MM.1S (cell line): ENCODE results near the gene AUTS2.
A peak's percentile ranks its signal among the peaks of the same experiment; 100 is the strongest.

Experiments used
- DNase-seq: peaks from one replicate; pipeline ENCODE4 v3.0.0-alpha.2; 2015
- H2AFZ ChIP-seq: fragments of 300-600 bp; sonication (generic); 2 replicates; pipeline ENCODE4 v1.6.0; 2016; ENCODE audit warnings: antibody characterized with exemption, low read length
- H3F3A ChIP-seq: fragments of 300-600 bp; sonication (generic); 2 replicates; pipeline ENCODE4 v1.6.1; 2016; ENCODE audit warnings: mild to moderate bottlenecking, antibody characterized with exemption, low read length, moderate library complexity, mixed read lengths; ENCODE audit not compliant: insufficient read depth
- H3K27ac ChIP-seq: fragments of 300-600 bp; sonication (generic); 2 replicates; pipeline ENCODE4 v1.5.1; 2016; ENCODE audit warnings: mild to moderate bottlenecking, low read length
- H3K27me3 ChIP-seq: fragments of 300-600 bp; sonication (generic); replicated peaks from 2 replicates; pipeline ENCODE4 v1.6.0; 2016; ENCODE audit warnings: low read length; ENCODE audit not compliant: insufficient read depth
- H3K36me3 ChIP-seq: fragments of 300-600 bp; sonication (generic); replicated peaks from 2 replicates; pipeline ENCODE4 v1.6.1; 2016; ENCODE audit warnings: mild to moderate bottlenecking, low read length, mixed read lengths; ENCODE audit not compliant: insufficient read depth
- H3K4me1 ChIP-seq: fragments of 300-600 bp; sonication (generic); 2 replicates; pipeline ENCODE4 v1.6.1; 2016; ENCODE audit warnings: low read length, mixed read lengths
- H3K4me2 ChIP-seq: fragments of 300-600 bp; sonication (generic); 2 replicates; pipeline ENCODE4 v1.6.0; 2016; ENCODE audit warnings: low read depth, low read length
- H3K4me3 ChIP-seq: fragments of 300-600 bp; sonication (generic); 2 replicates; pipeline ENCODE4 v1.5.1; 2016; ENCODE audit warnings: low read length, mixed read lengths
- H3K79me2 ChIP-seq: fragments of 300-600 bp; sonication (generic); 2 replicates; pipeline ENCODE4 v1.6.1; 2016; ENCODE audit warnings: mixed run types, low read length, mixed read lengths
- H3K9ac ChIP-seq: fragments of 300-600 bp; sonication (generic); 2 replicates; pipeline ENCODE4 v1.6.1; 2016; ENCODE audit warnings: low read length, mixed read lengths
- H3K9me2 ChIP-seq: fragments of 300-600 bp; sonication (generic); replicated peaks from 2 replicates; pipeline ENCODE4 v1.6.1; 2016; ENCODE audit warnings: mild to moderate bottlenecking, low read length, mixed read lengths; ENCODE audit not compliant: insufficient read depth
- H3K9me3 ChIP-seq: fragments of 300-600 bp; sonication (generic); replicated peaks from 2 replicates; pipeline ENCODE4 v1.6.1; 2016; ENCODE audit warnings: mild to moderate bottlenecking, low read length, mixed read lengths; ENCODE audit not compliant: insufficient read depth
- H4K20me1 ChIP-seq: fragments of 300-600 bp; sonication (generic); 2 replicates; pipeline ENCODE4 v1.6.1; 2016; ENCODE audit warnings: mild to moderate bottlenecking, low read length, moderate library complexity, mixed read lengths; ENCODE audit not compliant: insufficient read depth
- EZH2 ChIP-seq: fragments of 300-600 bp; sonication (generic); optimal IDR thresholded peaks from 2 replicates; pipeline ENCODE3; 2017; ENCODE audit warnings: low read depth, mild to moderate bottlenecking, antibody characterized with exemption, low read length, mixed read lengths
- EZH2phosphoT487 ChIP-seq: fragments of 300-600 bp; sonication (generic); IDR thresholded peaks from 2 replicates; pipeline ENCODE4 v1.6.1; 2018; ENCODE audit warnings: antibody characterized with exemption, low read length
- TF ChIP-seq, protein P1 (sequence below): fragments of 300-600 bp; sonication (generic); IDR thresholded peaks from 2 replicates; pipeline ENCODE4 v1.5.1; 2016; ENCODE audit warnings: antibody characterized with exemption, low read length, mixed read lengths

AUTS2 gene

DNA sequence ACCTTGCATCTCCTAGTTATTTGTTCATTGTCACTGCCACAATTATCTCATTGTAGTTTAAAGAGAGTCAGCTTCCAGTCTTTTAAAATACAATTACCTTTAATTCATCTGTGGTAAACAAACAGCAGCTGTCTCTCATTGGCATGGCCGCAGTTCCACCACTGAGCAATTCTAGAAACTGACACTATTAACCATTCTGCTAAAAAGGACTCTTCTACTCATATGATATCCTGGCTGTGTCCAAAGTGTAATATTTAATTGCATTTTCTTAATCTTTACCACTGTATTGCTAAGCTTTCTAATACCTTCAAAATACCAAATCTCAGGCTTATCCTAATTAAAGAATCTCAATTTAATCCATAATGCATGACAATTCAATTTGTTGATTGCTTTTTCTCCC lies 639.0 kb downstream of the AUTS2 start:
- Histone ChIP-seq H3K4me1 (peaks cover 25% of the 10 kb centered on the region), H3K4me2 (peak overlapping the region; percentile 68), H3K4me3 (peak overlapping the region; percentile 36; the same call in 1 of the 2 replicates), H2AFZ (peak overlapping the region; percentile 70), H3K27me3 (no peaks in the 10 kb centered on the region), H3K9ac (peak overlapping the region; percentile 40; the same call in 1 of the 2 replicates), H3K79me2 (no peaks in the 10 kb centered on the region), H3K36me3 (no peaks in the 10 kb centered on the region), H3F3A (peaks cover 20% of the 10 kb centered on the region), H3K9me2 (no peaks in the 10 kb centered on the region), H4K20me1 (no peaks in the 10 kb centered on the region), H3K27ac (peak overlapping the region; percentile 81; the same call in 1 of the 2 replicates), H3K9me3 (no peaks in the 10 kb centered on the region)
- TF ChIP-seq EZH2phosphoT487 (no peak), EZH2 (no peak)
- TF ChIP-seq, protein P1, sequence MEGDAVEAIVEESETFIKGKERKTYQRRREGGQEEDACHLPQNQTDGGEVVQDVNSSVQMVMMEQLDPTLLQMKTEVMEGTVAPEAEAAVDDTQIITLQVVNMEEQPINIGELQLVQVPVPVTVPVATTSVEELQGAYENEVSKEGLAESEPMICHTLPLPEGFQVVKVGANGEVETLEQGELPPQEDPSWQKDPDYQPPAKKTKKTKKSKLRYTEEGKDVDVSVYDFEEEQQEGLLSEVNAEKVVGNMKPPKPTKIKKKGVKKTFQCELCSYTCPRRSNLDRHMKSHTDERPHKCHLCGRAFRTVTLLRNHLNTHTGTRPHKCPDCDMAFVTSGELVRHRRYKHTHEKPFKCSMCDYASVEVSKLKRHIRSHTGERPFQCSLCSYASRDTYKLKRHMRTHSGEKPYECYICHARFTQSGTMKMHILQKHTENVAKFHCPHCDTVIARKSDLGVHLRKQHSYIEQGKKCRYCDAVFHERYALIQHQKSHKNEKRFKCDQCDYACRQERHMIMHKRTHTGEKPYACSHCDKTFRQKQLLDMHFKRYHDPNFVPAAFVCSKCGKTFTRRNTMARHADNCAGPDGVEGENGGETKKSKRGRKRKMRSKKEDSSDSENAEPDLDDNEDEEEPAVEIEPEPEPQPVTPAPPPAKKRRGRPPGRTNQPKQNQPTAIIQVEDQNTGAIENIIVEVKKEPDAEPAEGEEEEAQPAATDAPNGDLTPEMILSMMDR, result no peak
- no peak for DNase-seq

DNA sequence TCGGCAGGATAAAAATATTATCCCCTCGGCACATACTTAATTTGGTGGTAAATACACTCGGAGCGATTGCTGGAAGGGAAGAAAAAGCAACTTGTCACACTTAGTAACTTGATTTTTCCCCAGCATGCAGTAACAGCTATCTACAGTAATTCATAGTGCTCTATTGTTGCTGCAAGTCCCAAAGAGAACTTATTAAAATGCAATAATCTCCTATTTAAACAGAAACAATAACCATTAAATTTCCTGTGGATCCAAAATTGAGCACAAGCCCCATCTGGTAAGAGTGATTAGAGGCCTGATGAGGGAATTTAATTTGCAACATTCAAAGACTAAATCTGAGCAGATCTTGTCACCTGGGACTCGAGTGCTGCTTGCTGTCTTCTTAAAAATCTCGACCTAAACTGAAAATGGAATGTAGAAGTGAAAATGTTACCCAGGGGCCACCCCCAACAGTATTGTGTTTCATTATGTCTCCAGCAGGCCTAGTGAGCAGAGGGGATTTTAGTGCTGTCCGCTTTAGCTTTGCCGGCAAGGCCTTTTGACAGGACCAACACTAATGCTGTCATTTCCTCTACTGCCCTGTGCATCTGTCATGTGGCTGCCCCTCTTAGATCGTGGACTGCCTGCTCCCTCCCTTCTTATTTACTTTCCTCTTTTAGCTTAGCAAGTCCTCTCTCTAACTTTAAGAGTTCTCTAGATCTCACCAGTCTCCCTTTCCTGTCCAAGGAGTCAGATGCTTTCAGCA lies 639.7 kb downstream of the AUTS2 start:
- Histone ChIP-seq H3K36me3 (no peaks in the 10 kb centered on the region), H3K9ac (peak overlapping the region; percentile 40; the same call in 1 of the 2 replicates), H3K27ac (peak overlapping the region; percentile 81; the same call in 1 of the 2 replicates), H3F3A (peaks cover 20% of the 10 kb centered on the region), H3K27me3 (no peaks in the 10 kb centered on the region), H3K4me1 (peaks cover 25% of the 10 kb centered on the region), H4K20me1 (no peaks in the 10 kb centered on the region), H3K79me2 (no peaks in the 10 kb centered on the region), H2AFZ (peak overlapping the region; percentile 70), H3K4me3 (peak overlapping the region; percentile 36), H3K9me3 (no peaks in the 10 kb centered on the region), H3K9me2 (no peaks in the 10 kb centered on the region), H3K4me2 (peak overlapping the region; percentile 68)
- peak; percentile 91 for DNase-seq
- TF ChIP-seq, protein P1, result no peak
- TF ChIP-seq EZH2phosphoT487 (no peak), EZH2 (no peak)

DNA sequence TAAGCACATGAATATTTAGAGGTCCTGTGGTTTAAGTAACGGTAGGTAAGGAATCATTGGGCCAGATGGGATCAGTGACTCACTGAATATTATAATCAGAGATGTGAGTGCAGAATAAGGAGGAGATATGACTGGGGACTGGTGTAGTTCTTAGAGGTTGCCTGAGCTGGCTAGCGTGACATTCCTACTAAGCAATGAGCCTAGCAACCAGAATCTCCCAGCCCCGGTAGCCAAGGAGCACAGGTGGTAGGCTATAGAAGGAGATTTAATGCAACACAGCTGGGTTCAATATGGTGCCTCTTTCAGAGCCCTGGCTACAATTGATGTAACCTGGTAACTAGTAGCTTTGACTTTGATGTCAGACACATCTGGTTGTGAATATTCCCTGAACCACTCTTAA lies 641.6 kb downstream of the AUTS2 start:
- TF ChIP-seq EZH2 (no peak), EZH2phosphoT487 (no peak)
- TF ChIP-seq, protein P1, result no peak
- no peaks in the 10 kb centered on the region for H3K9me2 ChIP-seq
- H2AFZ ChIP-seq, result no peak overlapping the region
- H3K27me3 ChIP-seq, result no peaks in the 10 kb centered on the region
- H3K4me2 ChIP-seq, result no peak overlapping the region
- no peaks in the 10 kb centered on the region for H3K36me3 ChIP-seq
- no peak overlapping the region for H3K27ac ChIP-seq
- peaks cover 20% of the 10 kb centered on the region for H3F3A ChIP-seq
- no peaks in the 10 kb centered on the region for H3K9me3 ChIP-seq
- H3K4me1 ChIP-seq, result peaks cover 25% of the 10 kb centered on the region
- H4K20me1 ChIP-seq, result no peaks in the 10 kb centered on the region
- no peak for DNase-seq
- H3K9ac ChIP-seq, result no peak overlapping the region
- no peaks in the 10 kb centered on the region for H3K79me2 ChIP-seq
- no peak overlapping the region for H3K4me3 ChIP-seq
